HUES6 (cell line): Measurements from ENCODE around the gene PRRC2C.
"Not testable (repeated sequence)": the region's sequence is repeated elsewhere in the genome, so short reads cannot be mapped to it uniquely, and the experiment has no call there.

Experiments
- H3K27ac ChIP-seq: 2 replicates; pipeline ENCODE4 v1.7.0; 2013; ENCODE audit warnings: low read depth, mild to moderate bottlenecking, low read length, inconsistent platforms
- H3K27me3 ChIP-seq: 2 replicates; pipeline ENCODE4 v1.6.1; 2013; ENCODE audit warnings: low read length; ENCODE audit not compliant: control insufficient read depth, insufficient read depth
- H3K36me3 ChIP-seq: 2 replicates; pipeline ENCODE4 v1.6.1; 2013; ENCODE audit warnings: low read length; ENCODE audit not compliant: control insufficient read depth, insufficient read depth
- H3K4me1 ChIP-seq: 2 replicates; pipeline ENCODE4 v1.6.1; 2013; ENCODE audit warnings: low read length; ENCODE audit not compliant: control insufficient read depth, insufficient read depth
- H3K4me3 ChIP-seq: 2 replicates; pipeline ENCODE4 v1.5.1; 2013; ENCODE audit warnings: low read depth, low read length
- H3K9ac ChIP-seq: one replicate; pipeline ENCODE4 v1.6.1; 2013; ENCODE audit warnings: mild to moderate bottlenecking, low read length
- H3K9me3 ChIP-seq: 2 replicates; pipeline ENCODE4 v1.6.1; 2013; ENCODE audit warnings: low read depth, low read length; ENCODE audit not compliant: control insufficient read depth, insufficient read depth

The PRRC2C gene

GRCh38 chr1:171606402-171606941 is 121.1 kb downstream of the PRRC2C start:
- H3K36me3 ChIP-seq, result no peaks in the 10 kb centered on the region
- H3K27ac ChIP-seq, result no peak overlapping the region
- no peaks in the 10 kb centered on the region for H3K9me3 ChIP-seq
- H3K4me1 ChIP-seq, result peaks cover 5% of the 10 kb centered on the region; the same call in 1 of the 2 replicates
- H3K4me3 ChIP-seq, result no peak overlapping the region
- H3K27me3 ChIP-seq, result no peaks in the 10 kb centered on the region
- no peak overlapping the region for H3K9ac ChIP-seq

GRCh38 chr1:171610385-171610784 is 125.1 kb downstream of the PRRC2C start:
- H3K9ac ChIP-seq, result no peak overlapping the region
- no peaks in the 10 kb centered on the region for H3K4me1 ChIP-seq
- no peaks in the 10 kb centered on the region for H3K27me3 ChIP-seq
- no peak overlapping the region for H3K4me3 ChIP-seq
- H3K9me3 ChIP-seq, result no peaks in the 10 kb centered on the region
- H3K27ac ChIP-seq, result no peak overlapping the region
- no peaks in the 10 kb centered on the region for H3K36me3 ChIP-seq

- H3K9ac ChIP-seq, result no peak overlapping the region
- H3K27ac ChIP-seq, result no peak overlapping the region
- H3K36me3 ChIP-seq, result no peaks in the 10 kb centered on the region
- no peaks in the 10 kb centered on the region for H3K27me3 ChIP-seq
- no peaks in the 10 kb centered on the region for H3K9me3 ChIP-seq
- H3K4me3 ChIP-seq, result no peak overlapping the region
- H3K4me1 ChIP-seq, result no peaks in the 10 kb centered on the region
Measured at GRCh38 chr1:171611306-171611705, 126.0 kb downstream of the PRRC2C start.

GRCh38 chr1:171613282-171613681 is 128.0 kb downstream of the PRRC2C start:
- H3K27ac ChIP-seq, result no peak overlapping the region
- H3K4me1 ChIP-seq, result no peaks in the 10 kb centered on the region
- H3K36me3 ChIP-seq, result no peaks in the 10 kb centered on the region

GRCh38 chr1:171615122-171615906 is 130.0 kb downstream of the PRRC2C start:
- H3K36me3 ChIP-seq, H3K27ac ChIP-seq, H3K4me1 ChIP-seq, H3K9me3 ChIP-seq, H3K27me3 ChIP-seq, H3K9ac ChIP-seq, H3K4me3 ChIP-seq: not testable (repeated sequence)

More at GRCh38 chr1:171613282-171613681, 128.0 kb downstream of the PRRC2C start:
- Histone ChIP-seq H3K9me3 (no peaks in the 10 kb centered on the region), H3K27me3 (no peaks in the 10 kb centered on the region), H3K4me3 (no peak overlapping the region), H3K9ac (no peak overlapping the region)

- no peak overlapping the region for H3K9ac ChIP-seq
Measured at GRCh38 chr1:171616586-171616985, 131.3 kb downstream of the PRRC2C start.

GRCh38 chr1:171622152-171622462 is 136.8 kb downstream of the PRRC2C start, which contains the start of gene MYOCOS:
MYOCOS (plus strand) TSS chr1:171622243; CDS start chr1:171623884, 1,641 bp downstream.
- H3K9ac ChIP-seq, result no peak within 1 kb of the TSS
- H3K27me3 ChIP-seq, result no peaks in the 10 kb centered on the region
- no peak within 1 kb of the TSS for H3K27ac ChIP-seq
- H3K9me3 ChIP-seq, result no peaks in the 10 kb centered on the region
- no peak within 1 kb of the TSS for H3K4me3 ChIP-seq
- H3K4me1 ChIP-seq, result peaks cover 8% of the 10 kb centered on the region
- H3K36me3 ChIP-seq, result no peaks in the 10 kb centered on the region

More at GRCh38 chr1:171616586-171616985, 131.3 kb downstream of the PRRC2C start:
- Histone ChIP-seq H3K36me3 (no peaks in the 10 kb centered on the region), H3K27ac (no peak overlapping the region), H3K27me3 (no peaks in the 10 kb centered on the region), H3K4me3 (no peak overlapping the region), H3K9me3 (no peaks in the 10 kb centered on the region), H3K4me1 (no peaks in the 10 kb centered on the region)

- H3K9ac ChIP-seq, result no peak overlapping the region
- H3K9me3 ChIP-seq, result no peaks in the 10 kb centered on the region
- no peaks in the 10 kb centered on the region for H3K36me3 ChIP-seq
- no peak overlapping the region for H3K27ac ChIP-seq
- H3K27me3 ChIP-seq, result no peaks in the 10 kb centered on the region
- no peak overlapping the region for H3K4me3 ChIP-seq
- peaks cover 8% of the 10 kb centered on the region for H3K4me1 ChIP-seq
Measured at GRCh38 chr1:171623651-171624331, 138.5 kb downstream of the PRRC2C start.

GRCh38 chr1:171625225-171625624 is 139.9 kb downstream of the PRRC2C start:
- Histone ChIP-seq H3K9me3 (no peaks in the 10 kb centered on the region), H3K9ac (no peak overlapping the region), H3K4me3 (no peak overlapping the region), H3K36me3 (no peaks in the 10 kb centered on the region), H3K27ac (no peak overlapping the region), H3K27me3 (no peaks in the 10 kb centered on the region), H3K4me1 (peaks cover 8% of the 10 kb centered on the region)

GRCh38 chr1:171627020-171627419 is 141.7 kb downstream of the PRRC2C start:
- Histone ChIP-seq H3K27ac (no peak overlapping the region), H3K4me3 (no peak overlapping the region), H3K36me3 (no peaks in the 10 kb centered on the region), H3K9me3 (no peaks in the 10 kb centered on the region), H3K27me3 (no peaks in the 10 kb centered on the region), H3K4me1 (peaks cover 5% of the 10 kb centered on the region), H3K9ac (no peak overlapping the region)

- H3K4me3 ChIP-seq, result no peak overlapping the region
- H3K27ac ChIP-seq, result no peak overlapping the region
- no peak overlapping the region for H3K9ac ChIP-seq
- 0 out of 2 replicates have a peak, but pooled peaks cover 2% of the 10 kb centered on the region for H3K4me1 ChIP-seq
- H3K27me3 ChIP-seq, result no peaks in the 10 kb centered on the region
- no peaks in the 10 kb centered on the region for H3K9me3 ChIP-seq
- no peaks in the 10 kb centered on the region for H3K36me3 ChIP-seq
Measured at GRCh38 chr1:171628225-171628624, 142.9 kb downstream of the PRRC2C start.
